H1 (cell line): ENCODE data around the gene SRRT. TPM values are rescaled to one million over a fixed set of nuclear protein-coding genes. Genes with fewer than 3 reads are reported as not detected.

Experiments
- BACH1 ChIP-seq: IDR thresholded peaks from 2 replicates; pipeline ENCODE4 v1.6.1; 2012; ENCODE audit warnings: low read length, improper control_type of control experiment
- BCL11A ChIP-seq, 2 experiments: IDR thresholded peaks; one replicate each; pipeline ENCODE4 v1.6.1; 2011; ENCODE audit warnings: low read depth in 2 of 2, low read length in 2 of 2, mild to moderate bottlenecking in 2 of 2
- BRCA1 ChIP-seq: IDR thresholded peaks from 2 replicates; pipeline ENCODE4 v1.6.1; 2012; ENCODE audit warnings: low read depth, low read length, improper control_type of control experiment
- CBX5 ChIP-seq: fragments of 300-800, 300-1000 bp; sonication (generic); IDR thresholded peaks from 2 replicates; pipeline ENCODE4 v1.7.1; 2016; ENCODE audit warnings: antibody characterized with exemption, low read length, low read depth
- CTBP2 ChIP-seq: IDR thresholded peaks from 2 replicates; pipeline ENCODE4 v1.7.0; 2011; ENCODE audit warnings: borderline replicate concordance, mild to moderate bottlenecking, moderate library complexity, mixed read lengths, low read length; ENCODE audit not compliant: insufficient read depth, insufficient read length
- EP300 ChIP-seq, 2 experiments: IDR thresholded peaks; 1 replicate in 1 of 2; 2 replicates in 1 of 2; pipeline ENCODE4 v1.6.1; 2011 to 2012; ENCODE audit warnings: low read depth in 2 of 2, low read length in 2 of 2, mild to moderate bottlenecking in 2 of 2, borderline replicate concordance in 1 of 2, inconsistent platforms in 1 of 2, moderate library complexity in 1 of 2
- JUND ChIP-seq: IDR thresholded peaks from 2 replicates; pipeline ENCODE4 v1.6.1; 2011; ENCODE audit warnings: mild to moderate bottlenecking, improper control_type of control experiment, low read length
- KDM1A ChIP-seq: fragments of 200-600, 300-600 bp; sonication (generic); IDR thresholded peaks from 2 replicates; pipeline ENCODE4 v1.7.1; 2016; ENCODE audit warnings: mild to moderate bottlenecking, low read length, borderline replicate concordance
- MAFK ChIP-seq: IDR thresholded peaks from 2 replicates; pipeline ENCODE4 v1.6.1; 2012; ENCODE audit warnings: low read depth, mild to moderate bottlenecking, improper control_type of control experiment, low read length
- POLR2A ChIP-seq, 2 experiments: IDR thresholded peaks; 1 replicate in 1 of 2; 2 replicates in 1 of 2; pipeline ENCODE4 v1.6.1; 2011; ENCODE audit warnings: low read depth in 2 of 2, low read length in 2 of 2, mild to moderate bottlenecking in 2 of 2; ENCODE audit errors: control extremely low read depth in 1 of 2
- POU5F1 ChIP-seq: IDR thresholded peaks from 2 replicates; pipeline ENCODE4 v1.6.1; 2011; ENCODE audit warnings: low read depth, mild to moderate bottlenecking, low read length, moderate library complexity
- RBBP5 ChIP-seq: IDR thresholded peaks from 2 replicates; pipeline ENCODE4 v1.7.1; 2012; ENCODE audit warnings: low read depth, mild to moderate bottlenecking, inconsistent platforms, low read length, moderate library complexity, borderline replicate concordance
- RFX5 ChIP-seq: IDR thresholded peaks from 2 replicates; pipeline ENCODE4 v1.6.1; 2011; ENCODE audit warnings: low read depth, low read length, improper control_type of control experiment, borderline replicate concordance
- RXRA ChIP-seq: IDR thresholded peaks from 2 replicates; pipeline ENCODE4 v1.6.1; 2011; ENCODE audit warnings: low read depth, mild to moderate bottlenecking, low read length, moderate library complexity; ENCODE audit not compliant: insufficient read depth
- SAP30 ChIP-seq: fragments of 300-600 bp; sonication (generic); IDR thresholded peaks from 2 replicates; pipeline ENCODE4 v1.7.1; 2012; ENCODE audit warnings: low read length, moderate library complexity, mild to moderate bottlenecking, inconsistent platforms; ENCODE audit not compliant: insufficient read depth, insufficient replicate concordance
- SIN3A ChIP-seq, 2 experiments: IDR thresholded peaks in 1 of 2; conservative IDR thresholded peaks in 1 of 2; 2 replicates each; pipeline ENCODE4 v1.6.1; 2011 to 2012; ENCODE audit warnings: low read length in 2 of 2, improper control_type of control experiment in 1 of 2, low read depth in 1 of 2, mild to moderate bottlenecking in 1 of 2
- SIX5 ChIP-seq: IDR thresholded peaks from 2 replicates; pipeline ENCODE4 v1.6.1; 2011; ENCODE audit warnings: mild to moderate bottlenecking, low read depth, low read length
- SUZ12 ChIP-seq: fragments of 200-600 bp; sonication (generic); IDR thresholded peaks from 2 replicates; pipeline ENCODE4 v1.6.1; 2012; ENCODE audit warnings: mild to moderate bottlenecking, inconsistent platforms, low read length, moderate library complexity, mixed read lengths
- TAF7 ChIP-seq: optimal IDR thresholded peaks from 2 replicates; pipeline ENCODE3; 2011; ENCODE audit warnings: low read depth, mild to moderate bottlenecking, inconsistent platforms, low read length, moderate library complexity, borderline replicate concordance
- TBP ChIP-seq: IDR thresholded peaks from 2 replicates; pipeline ENCODE4 v1.6.1; 2011; ENCODE audit warnings: low read depth, low read length, improper control_type of control experiment
- YY1 ChIP-seq: IDR thresholded peaks from 2 replicates; pipeline ENCODE4 v1.6.1; 2011; ENCODE audit warnings: low read depth, mild to moderate bottlenecking, low read length
- polyA plus RNA-seq, 7 experiments: library from polyadenylated mRNA; depleted of rRNA in 3 of 7; stranded (reverse) in 5 of 7; unstranded in 2 of 7; fragments of >200 nt in 5 of 7; fragments of 200-250 nt in 2 of 7; gene quantifications; 1 replicate in 5 of 7; 2 replicates in 1 of 7; 4 replicates in 1 of 7; pipeline versions ENCODE4 v1.2.1 to v1.2.3, GENCODE V29; 2011 to 2013; ENCODE audit warnings: missing spikeins in 2 of 7, mixed read lengths in 2 of 7
- total RNA-seq: library from RNA; stranded (reverse); fragmentation: NEBNext Ultra II Directional; extraction: Animal tissue kit (Norgen Biotek cat#: 25700); gene quantifications from 2 replicates; pipeline ENCODE4 v1.2.1, GENCODE V29; 2021
- TF ChIP-seq, protein P1 (sequence below): IDR thresholded peaks from 2 replicates; pipeline ENCODE4 v1.6.1; 2011; ENCODE audit warnings: low read depth, mild to moderate bottlenecking, low read length; ENCODE audit not compliant: insufficient read depth

The SRRT gene
- total and polyA plus RNA-seq, 2 of the 8 experiments (the other 6 are each of a cell fraction or from before 2014, with no cell fraction given): 66.7 to 237 TPM

GRCh38 chr7:100835903-100836811 is 38.7 kb upstream of the SRRT start (continued):
- TF ChIP-seq CTBP2 (no peak), TAF7 (peak; percentile 67), TBP (peak; percentile 75), SIX5 (no peak), CBX5 (no peak), BCL11A (IDR thresholded peaks at IDR 0.05; ENCODE audit: low read depth in 2 of 2, low read length in 2 of 2) (no peak), RXRA (no peak), SIN3A (conservative IDR thresholded peaks at IDR 0.05 in 1 of 2, IDR thresholded peaks at IDR 0.05 in 1 of 2; ENCODE audit: low read depth in 1 of 2, low read length in 2 of 2) (peak in 1 of 2 experiments; percentile 92; a peak in 2 of 4 replicates), EP300 (IDR thresholded peaks at IDR 0.05; ENCODE audit: borderline replicate concordance in 1 of 2, low read depth in 2 of 2, low read length in 2 of 2) (peak in 1 of 2 experiments; percentile 68; a peak in 1 of 3 replicates), SAP30 (no peak), SUZ12 (no peak), BACH1 (0 out of 2 replicates have a peak, but pooled peaks have one; percentile 12), YY1 (peak; percentile 57; the same call in 1 of the 2 replicates), POLR2A (IDR thresholded peaks at IDR 0.05; ENCODE audit: control extremely low read depth in 1 of 2, low read depth in 2 of 2, low read length in 2 of 2) (peak; percentile 75 to 80), POU5F1 (no peak), BRCA1 (no peak), KDM1A (no peak), RFX5 (no peak), RBBP5 (0 out of 2 replicates have a peak, but pooled peaks have one; percentile 58), MAFK (peak; percentile 82), JUND (peak; percentile 85)
- TF ChIP-seq, protein P1, sequence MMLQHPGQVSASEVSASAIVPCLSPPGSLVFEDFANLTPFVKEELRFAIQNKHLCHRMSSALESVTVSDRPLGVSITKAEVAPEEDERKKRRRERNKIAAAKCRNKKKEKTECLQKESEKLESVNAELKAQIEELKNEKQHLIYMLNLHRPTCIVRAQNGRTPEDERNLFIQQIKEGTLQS: no peak
